ENCODE data around the gene MANF. TPM values are rescaled to one million over a fixed set of nuclear protein-coding genes. Genes with fewer than 3 reads are reported as not detected.

Gene MANF
- total and polyA plus RNA-seq, 2 of the 13 experiments (the other 11 are each of a cell fraction or from before 2014, with no cell fraction given), result 55.4 to 269 TPM

- 0 out of 2 replicates have a peak, but pooled peaks have one; percentile 0 for TF ChIP-seq ZNF142 (CRISPR knock-in tag; IDR thresholded peaks at IDR 0.05)
- TF ChIP-seq ZNF687 (CRISPR knock-in tag; IDR thresholded peaks at IDR 0.05), result peak; percentile 2; the same call in 1 of the 2 replicates
- peak; percentile 14; the same call in 1 of the 2 replicates for TF ChIP-seq KDM5B (CRISPR knock-in tag; IDR thresholded peaks at IDR 0.05; ENCODE audit: borderline replicate concordance)
- no peak for TF ChIP-seq PRDM15 (CRISPR knock-in tag; IDR thresholded peaks at IDR 0.05)
- TF ChIP-seq ISX (CRISPR knock-in tag; conservative IDR thresholded peaks at IDR 0.05), result no peak
- TF ChIP-seq ETS1 (CRISPR knock-in tag; IDR thresholded peaks at IDR 0.05), result no peak
- peak; percentile 58; the same call in 1 of the 2 replicates for TF ChIP-seq ZNF546 (CRISPR knock-in tag; conservative IDR thresholded peaks at IDR 0.05)
- peak; percentile 95 for TF ChIP-seq ZBTB38 (CRISPR knock-in tag; IDR thresholded peaks at IDR 0.05)
- no peak for TF ChIP-seq ZNF275 (CRISPR knock-in tag; IDR thresholded peaks at IDR 0.05; ENCODE audit: borderline replicate concordance)
- no peak for TF ChIP-seq ZNF138 (CRISPR knock-in tag; IDR thresholded peaks at IDR 0.05; ENCODE audit: low read depth)
Measured at GRCh38 chr3:51391566-51392354, 6.7 kb downstream of the MANF start (continued).

Data from HepG2 (cell line).